SW 1271 (cell line): Measurements from ENCODE around the gene UGT1A3.
A peak's percentile ranks its signal among the peaks of the same experiment; 100 is the strongest.

Experiments
- DNase-seq, 2 experiments: peaks; one replicate each; lab custom pipeline; 2025; lab: John Stamatoyannopoulos, UW

The UGT1A3 gene

DNA sequence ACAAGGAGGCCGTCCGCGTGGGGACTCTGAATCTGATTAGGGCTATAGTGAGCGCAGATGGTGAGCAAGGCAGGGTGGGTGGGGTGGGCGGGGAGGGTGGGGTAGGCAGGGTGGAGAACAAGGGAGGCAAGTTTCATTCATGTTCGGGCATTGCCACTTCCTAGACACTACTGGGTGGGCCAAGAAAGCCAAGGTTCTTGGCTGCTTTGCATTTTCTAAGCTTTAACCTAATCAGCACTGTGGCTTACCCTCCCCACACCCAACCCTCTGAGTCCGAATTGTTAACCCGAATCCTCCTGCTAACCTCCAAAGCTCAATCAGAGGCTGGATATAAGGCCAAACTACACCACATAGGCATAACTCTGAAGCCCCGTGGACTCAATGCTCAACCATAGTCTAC lies 67.4 kb downstream of the UGT1A3 start:
- DNase-seq, result no peak

GRCh38 chr2:233798335-233799086 lies 69.7 kb downstream of the UGT1A3 start:
- DNase-seq, result no peak

DNA sequence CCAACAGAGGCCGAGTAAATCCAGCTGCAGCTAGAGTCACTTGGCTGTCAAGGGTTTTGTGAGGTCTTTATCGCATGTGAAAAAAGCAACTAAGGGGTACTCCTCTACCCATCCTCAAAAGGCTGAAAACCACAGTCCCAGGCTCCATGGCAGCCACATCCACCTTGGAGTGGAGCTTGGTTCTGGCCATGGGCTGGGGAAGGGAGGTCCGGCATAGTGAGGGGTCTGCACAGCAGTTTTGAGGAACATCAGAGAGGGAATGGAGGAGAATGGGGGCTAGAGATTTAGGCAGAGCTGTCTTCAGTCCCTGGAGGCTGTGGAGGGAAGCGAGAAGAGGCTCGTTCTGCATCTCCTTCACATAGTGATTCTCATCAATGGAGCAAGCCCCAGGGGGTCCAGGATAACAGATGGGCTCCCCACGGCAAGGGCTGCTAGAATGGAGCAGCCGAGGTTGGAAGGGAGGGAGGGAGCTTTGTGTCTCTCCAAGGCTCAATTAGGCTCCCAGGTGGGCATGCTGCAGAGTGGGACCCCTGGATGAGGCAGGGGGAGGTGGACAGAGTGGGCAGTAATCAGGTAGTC lies 70.3 kb downstream of the UGT1A3 start:
- DNase-seq, result no peak

DNA sequence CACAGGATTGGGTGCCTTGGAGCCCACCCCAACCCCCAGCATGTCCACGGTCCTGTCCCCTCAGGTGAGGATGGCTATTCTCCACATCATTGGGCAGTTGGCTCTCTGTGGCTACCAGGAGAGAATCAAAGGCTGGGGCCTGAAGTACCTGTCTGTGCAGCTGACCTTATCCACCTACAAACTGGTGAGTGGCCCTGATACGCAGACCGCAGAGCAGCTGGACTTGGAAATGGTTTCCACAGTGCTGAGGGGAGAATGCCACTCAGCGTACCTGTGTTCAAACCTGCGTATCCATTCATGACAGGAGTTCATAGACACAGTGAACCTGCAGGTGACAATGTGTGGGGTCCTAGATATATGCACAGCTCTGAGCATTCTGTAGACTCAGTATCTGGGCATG lies 70.9 kb downstream of the UGT1A3 start:
- no peak for DNase-seq

GRCh38 chr2:233800208-233800607 lies 71.4 kb downstream of the UGT1A3 start:
- DNase-seq, result no peak

DNA sequence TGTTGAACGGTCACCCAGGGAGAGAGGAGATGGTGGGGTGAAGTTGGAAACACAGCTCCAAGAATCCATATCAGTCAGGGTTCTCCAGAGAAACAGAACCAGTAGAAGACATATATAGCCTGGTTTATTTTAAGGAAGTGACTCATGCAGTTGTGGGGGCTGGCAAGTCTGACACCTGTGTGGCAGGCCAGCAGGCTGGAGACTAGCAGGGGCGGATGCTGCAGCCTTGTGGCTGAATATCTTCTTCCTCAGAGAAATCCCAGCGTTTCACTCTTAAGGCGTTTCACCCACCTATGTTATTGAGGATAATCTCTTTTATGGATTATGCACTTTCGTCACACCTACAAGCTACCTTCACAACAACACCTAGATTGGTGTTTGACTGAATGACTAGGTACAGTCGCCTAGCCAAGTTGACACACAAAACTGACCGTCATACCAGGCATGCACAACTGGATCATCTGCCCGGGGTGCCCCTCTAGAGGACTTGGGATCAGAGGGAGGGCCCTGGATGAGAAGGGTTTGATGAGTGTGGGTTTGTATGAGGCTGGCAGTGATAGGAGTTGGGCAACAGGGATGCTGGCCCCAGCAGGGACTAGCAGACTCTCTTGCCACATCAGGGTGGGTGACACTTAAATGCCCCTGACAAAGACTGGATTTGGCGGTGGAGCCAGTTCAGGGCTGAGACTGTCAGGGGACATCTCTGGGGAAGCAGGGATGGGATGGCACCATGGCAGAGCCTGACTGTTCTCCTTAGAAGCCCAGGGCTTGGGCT lies 72.7 kb downstream of the UGT1A3 start:
- peak in 1 of 2 experiments; percentile 3 for DNase-seq

GRCh38 chr2:233802132-233802815 lies 73.4 kb downstream of the UGT1A3 start:
- no peak for DNase-seq

- DNase-seq, result no peak
These were observed 74.6 kb downstream of the UGT1A3 start for GRCh38 chr2:233803292-233803911.

GRCh38 chr2:233803994-233804393 lies 75.2 kb downstream of the UGT1A3 start:
- no peak for DNase-seq

- no peak for DNase-seq
These were observed 78.5 kb downstream of the UGT1A3 start for GRCh38 chr2:233807215-233807865.

- DNase-seq, result no peak
These were observed 79.4 kb downstream of the UGT1A3 start for GRCh38 chr2:233807966-233808935.

DNA sequence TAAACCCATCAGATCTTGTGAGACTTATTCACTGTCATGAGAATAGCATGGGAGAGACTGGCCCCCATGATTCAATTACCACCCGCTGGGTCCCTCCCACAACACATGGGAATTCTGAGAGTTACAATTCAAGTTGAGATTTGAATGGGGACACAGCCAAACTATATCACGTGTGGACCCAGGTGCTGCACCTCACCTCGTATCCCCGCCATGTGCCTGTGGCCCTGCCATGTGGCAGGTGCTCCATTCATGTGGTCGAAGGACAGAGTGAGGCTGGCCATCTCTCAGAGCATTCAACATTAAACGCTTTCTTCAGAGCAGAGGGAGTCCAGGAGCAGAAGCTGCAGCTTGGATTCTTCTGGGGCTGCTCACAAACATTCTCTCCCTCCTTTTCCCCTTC lies 81.5 kb downstream of the UGT1A3 start:
- no peak for DNase-seq

DNA sequence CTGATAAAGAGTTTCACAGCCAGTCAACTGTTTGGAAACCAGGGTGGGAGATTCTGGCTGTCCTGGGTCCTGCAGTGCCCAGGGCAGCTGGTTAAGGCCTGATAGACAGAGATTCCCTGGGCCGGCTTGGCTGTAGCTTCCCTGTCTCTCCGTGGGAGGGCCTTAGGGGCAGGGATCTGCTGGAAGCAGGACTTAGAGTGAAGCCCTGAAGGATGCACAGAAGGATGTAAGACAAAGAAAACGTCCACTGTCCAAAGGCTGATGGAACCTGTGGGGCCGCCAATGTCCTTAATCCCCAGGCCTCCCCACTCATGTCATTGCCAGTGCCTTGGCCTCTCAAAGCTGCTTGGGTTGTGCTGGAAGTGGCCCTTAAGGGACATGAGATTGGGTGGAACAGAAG lies 82.2 kb downstream of the UGT1A3 start:
- no peak for DNase-seq

GRCh38 chr2:233811732-233812131 lies 82.9 kb downstream of the UGT1A3 start:
- DNase-seq, result no peak

- no peak for DNase-seq
These were observed 84.6 kb downstream of the UGT1A3 start for GRCh38 chr2:233813236-233814055.

GRCh38 chr2:233814056-233814835 lies 85.4 kb downstream of the UGT1A3 start:
- peak in 1 of 2 experiments; percentile 10 for DNase-seq

- DNase-seq, result no peak
These were observed 87.0 kb downstream of the UGT1A3 start for GRCh38 chr2:233815861-233816260.

GRCh38 chr2:233816334-233816733 lies 87.5 kb downstream of the UGT1A3 start:
- DNase-seq, result no peak

DNA sequence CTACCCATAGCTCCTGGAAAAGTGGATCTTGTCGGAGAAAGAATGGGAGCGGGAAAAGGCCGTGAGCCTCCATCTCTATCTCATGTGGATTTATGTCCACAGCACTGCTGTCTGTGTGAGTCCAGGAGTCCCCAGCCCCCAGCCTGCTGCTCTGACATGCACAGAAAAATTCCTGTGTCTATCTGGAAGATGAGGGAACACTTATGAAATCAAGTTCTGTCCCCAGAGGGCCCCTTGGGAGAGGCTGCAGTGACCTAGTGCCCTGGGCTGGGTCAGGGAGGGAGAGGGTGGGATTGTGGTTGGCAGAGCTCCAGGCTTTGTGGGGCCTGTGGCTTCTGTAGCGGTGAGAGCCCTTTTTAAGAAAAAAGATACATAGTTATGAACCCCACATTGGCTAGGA lies 87.9 kb downstream of the UGT1A3 start:
- no peak for DNase-seq
